Activated CD4-positive, alpha-beta T cell treated with anti-CD3 and anti-CD28 coated beads, Interleukin-2, amount 50 U/mL, for 16 hours (primary cell): ENCODE data around the gene SDK1.
A peak's percentile ranks its signal among the peaks of the same experiment; 100 is the strongest.

Source experiments
- DNase-seq: peaks from one replicate; pipeline ENCODE4 v3.0.0-alpha.2; 2020

Gene SDK1

GRCh38 chr7:3425087-3425486 is 124.0 kb downstream of the SDK1 start:
- no peak for DNase-seq

- DNase-seq, result no peak
These were observed 125.0 kb downstream of the SDK1 start for GRCh38 chr7:3426064-3426463.

- no peak for DNase-seq
These were observed 126.9 kb downstream of the SDK1 start for GRCh38 chr7:3427957-3428356.

- DNase-seq, result no peak
These were observed 128.9 kb downstream of the SDK1 start for GRCh38 chr7:3429981-3430380.

- no peak for DNase-seq
These were observed 129.5 kb downstream of the SDK1 start for GRCh38 chr7:3430588-3430987.

- no peak for DNase-seq
These were observed 130.3 kb downstream of the SDK1 start for GRCh38 chr7:3431306-3431705.

- no peak for DNase-seq
These were observed 131.9 kb downstream of the SDK1 start for GRCh38 chr7:3432911-3433310.

GRCh38 chr7:3434611-3435010 is 133.6 kb downstream of the SDK1 start:
- no peak for DNase-seq

GRCh38 chr7:3436112-3436511 is 135.1 kb downstream of the SDK1 start:
- no peak for DNase-seq

GRCh38 chr7:3436746-3437145 is 135.7 kb downstream of the SDK1 start:
- DNase-seq, result no peak

GRCh38 chr7:3437467-3437866 is 136.4 kb downstream of the SDK1 start:
- no peak for DNase-seq

- no peak for DNase-seq
These were observed 137.3 kb downstream of the SDK1 start for GRCh38 chr7:3438352-3438751.

- no peak for DNase-seq
These were observed 138.4 kb downstream of the SDK1 start for GRCh38 chr7:3439333-3440030.

- no peak for DNase-seq
These were observed 139.5 kb downstream of the SDK1 start for GRCh38 chr7:3440509-3440908.

- DNase-seq, result no peak
These were observed 142.7 kb downstream of the SDK1 start for GRCh38 chr7:3443716-3444115.

- no peak for DNase-seq
These were observed 145.7 kb downstream of the SDK1 start for GRCh38 chr7:3446786-3447185.

- no peak for DNase-seq
These were observed 150.6 kb downstream of the SDK1 start for GRCh38 chr7:3451701-3452100.

GRCh38 chr7:3453398-3453797 is 152.3 kb downstream of the SDK1 start:
- no peak for DNase-seq

- DNase-seq, result no peak
These were observed 154.9 kb downstream of the SDK1 start for GRCh38 chr7:3455806-3456595.

- DNase-seq, result no peak
These were observed 158.1 kb downstream of the SDK1 start for GRCh38 chr7:3459111-3459510.

- DNase-seq, result peak; percentile 80
These were observed 160.9 kb downstream of the SDK1 start for GRCh38 chr7:3461923-3462322.

- no peak for DNase-seq
These were observed 162.6 kb downstream of the SDK1 start for GRCh38 chr7:3463696-3464095.

- DNase-seq, result no peak
These were observed 164.0 kb downstream of the SDK1 start for GRCh38 chr7:3464900-3465622.

GRCh38 chr7:3466261-3466660 is 165.2 kb downstream of the SDK1 start:
- DNase-seq, result no peak
